ENCODE measurements around the gene PPFIA4. TPM values are rescaled to one million over a fixed set of nuclear protein-coding genes. Genes with fewer than 3 reads are reported as not detected.

The PPFIA4 gene
- total and polyA plus RNA-seq, 9 of the 15 experiments (the other 6 are each of a cell fraction or from before 2014, with no cell fraction given), result 0.07 to 12.0 (median 0.70) TPM

DNA sequence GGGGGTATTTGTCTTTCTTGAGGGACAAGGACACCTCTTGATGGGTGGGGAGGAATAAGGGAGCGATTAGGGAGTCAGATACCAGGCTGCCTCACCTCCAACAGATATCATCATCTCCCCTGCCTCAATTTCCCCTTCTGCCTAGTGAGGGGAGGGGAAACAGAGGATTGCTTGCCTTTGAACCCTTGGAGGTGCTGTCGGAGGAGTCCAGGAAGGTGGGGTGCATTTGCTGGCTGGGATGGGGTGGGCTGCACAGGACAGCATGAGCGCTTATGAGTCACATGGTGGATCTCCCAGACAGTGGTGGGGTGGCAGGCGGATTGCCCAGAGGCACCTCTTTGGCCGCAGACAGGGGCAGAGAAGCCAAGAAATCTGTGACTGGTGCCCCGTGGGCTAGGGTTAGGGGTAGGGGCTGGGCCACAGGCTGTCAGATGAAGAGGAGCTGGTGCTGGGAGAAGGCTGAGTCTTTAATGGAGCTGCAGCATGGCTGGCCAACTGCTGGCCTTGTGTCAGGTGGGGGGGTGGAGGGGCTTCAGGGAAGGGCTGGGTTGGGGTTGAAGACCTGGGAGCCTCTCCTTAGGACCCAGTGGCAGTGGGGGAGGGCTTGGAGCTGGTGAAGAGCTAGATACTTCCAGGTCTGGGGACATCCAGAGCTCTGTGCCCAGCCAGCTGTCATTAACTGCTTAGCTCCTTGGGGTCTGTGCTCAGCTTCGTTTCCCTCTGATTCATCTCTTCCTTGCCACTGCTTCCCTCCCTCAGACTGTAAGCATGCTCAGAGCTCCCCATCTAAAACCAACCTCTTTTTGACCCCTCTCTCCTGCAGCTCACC lies 94.2 kb downstream of the PPFIA4 start:
- Histone ChIP-seq H3K9ac (ENCODE audit: insufficient read depth in 1 of 2, low read depth in 2 of 2, low read length in 2 of 2) (no peak overlapping the region), H3K9me3 (replicated peaks; ENCODE audit: control insufficient read depth, insufficient read depth, low read depth, low read length) (no peaks in the 10 kb centered on the region), H3K9me1 (ENCODE audit: control insufficient read depth, insufficient read depth, low read length) (peaks cover 3% of the 10 kb centered on the region), H3K36me3 (ENCODE audit: control insufficient read depth, insufficient read depth, low read length) (no peaks in the 10 kb centered on the region), H4K20me1 (replicated peaks; ENCODE audit: control insufficient read depth, insufficient read depth, low read length) (peaks cover 7% of the 10 kb centered on the region), H3K4me3 (no peak overlapping the region), H2AFZ (ENCODE audit: low read depth, low read length) (no peak overlapping the region), H3K79me2 (ENCODE audit: control insufficient read depth, insufficient read depth, low read length) (no peaks in the 10 kb centered on the region), H3K4me2 (ENCODE audit: insufficient read depth, low read length) (no peak overlapping the region), H3K27ac (ENCODE audit: extremely low read depth, low read depth, low read length) (no peak overlapping the region), H3K27me3 (ENCODE audit: control insufficient read depth in 2 of 2, insufficient read depth in 2 of 2, low read length in 2 of 2) (peaks cover 3 to 59% of the 10 kb centered on the region in 2 experiments; a peak in 3 of 5 replicates), H3K4me1 (replicated peaks in 1 of 2; ENCODE audit: control insufficient read depth in 2 of 2, insufficient read depth in 2 of 2, low read length in 2 of 2) (peaks cover 0 to 5% of the 10 kb centered on the region in 2 experiments; a peak in 1 of 5 replicates)
- in situ Hi-C loops (cut with MboI), result no loop called here
- BruUV-seq (replicated peaks), result no TSS peak
- TF ChIP-seq CBX3 (IDR thresholded peaks at IDR 0.05; ENCODE audit: borderline replicate concordance in 1 of 2, low read length in 2 of 2), result no peak
- no peak for TF ChIP-seq SMAD4 (CRISPR knock-in tag; conservative IDR thresholded peaks at IDR 0.05)
- no peak for TF ChIP-seq ZNF324 (CRISPR knock-in tag; IDR thresholded peaks at IDR 0.05)
- no peak for TF ChIP-seq ZNF766 (CRISPR knock-in tag; conservative IDR thresholded peaks at IDR 0.05)
- no peak for TF ChIP-seq U2AF1 (optimal IDR thresholded peaks at IDR 0.05; ENCODE audit: low read depth, low read length)
- no peak for TF ChIP-seq SNRNP70 (optimal IDR thresholded peaks at IDR 0.05; ENCODE audit: low read depth, low read length)
- TF ChIP-seq GABPA (tag; conservative IDR thresholded peaks at IDR 0.05; ENCODE audit: low read depth), result no peak
- TF ChIP-seq MEF2A (IDR thresholded peaks at IDR 0.05; ENCODE audit: control insufficient read depth, low read depth, low read length), result no peak
- TF ChIP-seq COPS2 (conservative IDR thresholded peaks at IDR 0.05), result no peak
- TF ChIP-seq, protein P1, sequence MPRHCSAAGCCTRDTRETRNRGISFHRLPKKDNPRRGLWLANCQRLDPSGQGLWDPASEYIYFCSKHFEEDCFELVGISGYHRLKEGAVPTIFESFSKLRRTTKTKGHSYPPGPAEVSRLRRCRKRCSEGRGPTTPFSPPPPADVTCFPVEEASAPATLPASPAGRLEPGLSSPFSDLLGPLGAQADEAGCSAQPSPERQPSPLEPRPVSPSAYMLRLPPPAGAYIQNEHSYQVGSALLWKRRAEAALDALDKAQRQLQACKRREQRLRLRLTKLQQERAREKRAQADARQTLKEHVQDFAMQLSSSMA (CRISPR knock-in tag; IDR thresholded peaks at IDR 0.05), result no peak
- TF ChIP-seq, protein P2, sequence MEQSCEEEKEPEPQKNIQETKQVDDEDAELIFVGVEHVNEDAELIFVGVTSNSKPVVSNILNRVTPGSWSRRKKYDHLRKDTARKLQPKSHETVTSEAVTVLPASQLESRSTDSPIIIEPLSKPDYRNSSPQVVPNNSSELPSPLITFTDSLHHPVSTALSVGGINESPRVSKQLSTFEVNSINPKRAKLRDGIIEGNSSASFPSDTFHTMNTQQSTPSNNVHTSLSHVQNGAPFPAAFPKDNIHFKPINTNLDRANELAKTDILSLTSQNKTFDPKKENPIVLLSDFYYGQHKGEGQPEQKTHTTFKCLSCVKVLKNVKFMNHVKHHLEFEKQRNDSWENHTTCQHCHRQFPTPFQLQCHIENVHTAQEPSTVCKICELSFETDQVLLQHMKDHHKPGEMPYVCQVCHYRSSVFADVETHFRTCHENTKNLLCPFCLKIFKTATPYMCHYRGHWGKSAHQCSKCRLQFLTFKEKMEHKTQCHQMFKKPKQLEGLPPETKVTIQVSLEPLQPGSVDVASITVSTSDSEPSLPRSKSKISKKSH (CRISPR knock-in tag; IDR thresholded peaks at IDR 0.05), result no peak
- no peak for TF ChIP-seq TCF3 (CRISPR knock-in tag; IDR thresholded peaks at IDR 0.05)
- TF ChIP-seq TBL1XR1 (IDR thresholded peaks at IDR 0.05; ENCODE audit: low read length in 2 of 2), result no peak
- no peak for TF ChIP-seq CBFA2T2 (conservative IDR thresholded peaks at IDR 0.05)
- TF ChIP-seq, protein P3, sequence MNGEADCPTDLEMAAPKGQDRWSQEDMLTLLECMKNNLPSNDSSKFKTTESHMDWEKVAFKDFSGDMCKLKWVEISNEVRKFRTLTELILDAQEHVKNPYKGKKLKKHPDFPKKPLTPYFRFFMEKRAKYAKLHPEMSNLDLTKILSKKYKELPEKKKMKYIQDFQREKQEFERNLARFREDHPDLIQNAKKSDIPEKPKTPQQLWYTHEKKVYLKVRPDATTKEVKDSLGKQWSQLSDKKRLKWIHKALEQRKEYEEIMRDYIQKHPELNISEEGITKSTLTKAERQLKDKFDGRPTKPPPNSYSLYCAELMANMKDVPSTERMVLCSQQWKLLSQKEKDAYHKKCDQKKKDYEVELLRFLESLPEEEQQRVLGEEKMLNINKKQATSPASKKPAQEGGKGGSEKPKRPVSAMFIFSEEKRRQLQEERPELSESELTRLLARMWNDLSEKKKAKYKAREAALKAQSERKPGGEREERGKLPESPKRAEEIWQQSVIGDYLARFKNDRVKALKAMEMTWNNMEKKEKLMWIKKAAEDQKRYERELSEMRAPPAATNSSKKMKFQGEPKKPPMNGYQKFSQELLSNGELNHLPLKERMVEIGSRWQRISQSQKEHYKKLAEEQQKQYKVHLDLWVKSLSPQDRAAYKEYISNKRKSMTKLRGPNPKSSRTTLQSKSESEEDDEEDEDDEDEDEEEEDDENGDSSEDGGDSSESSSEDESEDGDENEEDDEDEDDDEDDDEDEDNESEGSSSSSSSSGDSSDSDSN (IDR thresholded peaks at IDR 0.05; ENCODE audit: borderline replicate concordance in 1 of 2, low read depth in 2 of 2, low read length in 2 of 2), result no peak
- no peak for TF ChIP-seq PYGO2 (tag; IDR thresholded peaks at IDR 0.05)
- ATAC-seq, result no peak
- intact Hi-C loops (cut with micrococcal nuclease), result no loop called here
- POLR2A ChIA-PET, result interaction anchor here (0.5 to 0.7 kb wide), 2 partner anchors 13 to 31 kb away, joined by 3 to 4 read pairs; no protein-coding TSS in a partner anchor
- CTCF ChIA-PET (ENCODE audit: low intra/inter-chr PET ratio), result no interaction called here
- WGBS (ENCODE audit: insufficient coverage, low coverage, missing lambda C conversion rate), result 0% methylated on average over 7 of the region's 7 CpGs
- FAIRE-seq, result no peak
- no peak for DNase-seq (ENCODE audit: extremely low read depth in 1 of 4, low spot score in 3 of 4)
